Caco-2 (cell line): Measurements from ENCODE around the gene QRFP. TPM values are rescaled to one million over a fixed set of nuclear protein-coding genes. Genes with fewer than 3 reads are reported as not detected.

Experiments used
- BruUV-seq: library from RNA; stranded (reverse); fragments of 400-500 nt; replicated peaks from 2 replicates; lab custom pipeline; 2021; lab: Mats Ljungman, UMichigan
- CTCF ChIA-PET: fragments of 300-600 bp; sonication (Branson Sonifier 250); formaldehyde crosslinking; loops from one replicate; lab custom pipeline; 2022; ENCODE audit warnings: antibody characterized with exemption; lab: Charles Lee
- POLR2A ChIA-PET: fragments of 300-600 bp; sonication (Branson Sonifier 250); formaldehyde crosslinking; loops from one replicate; lab custom pipeline; 2022; ENCODE audit warnings: antibody characterized with exemption; lab: Charles Lee
- DNase-seq, 2 experiments: peaks; one replicate each; pipeline versions ENCODE4 v3.0.0 to v3.0.0-alpha.2; 2020 to 2022
- H3K27me3 ChIP-seq: replicated peaks from 2 replicates; pipeline ENCODE4 v1.6.0; 2011; ENCODE audit warnings: low read length; ENCODE audit not compliant: control insufficient read depth, insufficient read depth
- H3K36me3 ChIP-seq: 2 replicates; pipeline ENCODE4 v1.5.1; 2011; ENCODE audit warnings: low read length; ENCODE audit not compliant: control insufficient read depth, insufficient read depth
- H3K4me1 ChIP-seq: fragments of 250-450 bp; sonication (Bioruptor Pico); 2 replicates; pipeline ENCODE4 v1.5.1; 2020; ENCODE audit warnings: mild to moderate bottlenecking
- H3K4me3 ChIP-seq: 2 replicates; pipeline ENCODE4 v1.5.1; 2011; ENCODE audit warnings: low read depth, mild to moderate bottlenecking, control low read depth, low read length
- H3K9me3 ChIP-seq: fragments of 250-450 bp; sonication (Bioruptor Pico); 2 replicates; pipeline ENCODE4 v1.5.1; 2020; ENCODE audit warnings: mild to moderate bottlenecking, moderate library complexity
- H3K27ac Mint-ChIP-seq: one replicate; pipeline ENCODE4 v1.8.0; 2022; ENCODE audit warnings: mixed read lengths; ENCODE audit not compliant: unreplicated experiment
- H3K27me3 Mint-ChIP-seq: one replicate; pipeline ENCODE4 v1.8.0; 2022; ENCODE audit warnings: mixed read lengths; ENCODE audit not compliant: insufficient read depth, unreplicated experiment
- H3K36me3 Mint-ChIP-seq: one replicate; pipeline ENCODE4 v1.8.0; 2022; ENCODE audit warnings: mild to moderate bottlenecking, mixed read lengths; ENCODE audit not compliant: insufficient read depth, unreplicated experiment
- H3K4me1 Mint-ChIP-seq: one replicate; pipeline ENCODE4 v1.8.0; 2022; ENCODE audit warnings: low read depth, mixed read lengths; ENCODE audit not compliant: unreplicated experiment
- H3K4me3 Mint-ChIP-seq: one replicate; pipeline ENCODE4 v1.8.0; 2022; ENCODE audit warnings: mild to moderate bottlenecking, moderate library complexity, mixed read lengths; ENCODE audit not compliant: unreplicated experiment
- H3K9me3 Mint-ChIP-seq: one replicate; pipeline ENCODE4 v1.8.0; 2022; ENCODE audit warnings: mixed read lengths; ENCODE audit not compliant: unreplicated experiment
- CTCF ChIP-seq, 2 experiments: fragments of 200-600 bp in 1 of 2; IDR thresholded peaks; 1 replicate in 1 of 2; 2 replicates in 1 of 2; pipeline versions ENCODE4 v1.5.1 to v1.8.0; 2011 to 2022; ENCODE audit warnings: antibody characterized with exemption in 1 of 2, control low read depth in 1 of 2, inconsistent platforms in 1 of 2, low read depth in 1 of 2, low read length in 1 of 2, mild to moderate bottlenecking in 1 of 2, moderate library complexity in 1 of 2; ENCODE audit not compliant: insufficient read depth in 1 of 2, severe bottlenecking in 1 of 2, unreplicated experiment in 1 of 2
- intact Hi-C: fragments of 100-400 bp; cut with micrococcal nuclease; formaldehyde crosslinking; loops from one replicate; pipeline ENCODE4 v1.10.0; 2022; ENCODE audit not compliant: unreplicated experiment
- total RNA-seq: library from RNA; stranded (reverse); gene quantifications from 2 replicates; pipeline ENCODE4 v1.2.3, GENCODE V29; 2022

Gene QRFP
- total RNA-seq, 1 experiment from 2014 or later, result not detected

- no TSS peak for BruUV-seq
- Mint-ChIP-seq H3K9me3 (no peaks in the 10 kb centered on the region), H3K27me3 (peaks cover 2% of the 10 kb centered on the region), H3K27ac (no peak overlapping the region), H3K4me3 (no peak overlapping the region), H3K36me3 (no peaks in the 10 kb centered on the region), H3K4me1 (no peaks in the 10 kb centered on the region)
- intact Hi-C loops, result no loop called here
- no peaks in the 10 kb centered on the region for H3K9me3 ChIP-seq
- no peak for TF ChIP-seq CTCF (IDR thresholded peaks at IDR 0.05; ENCODE audit: insufficient read depth in 1 of 2, low read depth in 1 of 2, low read length in 1 of 2, severe bottlenecking in 1 of 2, unreplicated experiment in 1 of 2)
- H3K36me3 ChIP-seq, result no peaks in the 10 kb centered on the region
- DNase-seq, result no peak
- ChIA-PET POLR2A (interaction anchor here (0.5 kb wide), 1 partner anchor 22 kb away, joined by 8 read pairs; no protein-coding TSS in a partner anchor), CTCF (no interaction called here)
- no peaks in the 10 kb centered on the region for H3K4me1 ChIP-seq
- no peaks in the 10 kb centered on the region for H3K27me3 ChIP-seq
- no peak overlapping the region for H3K4me3 ChIP-seq
Measured at GRCh38 chr9:130905902-130906734, 9.5 kb upstream of the QRFP start.

- no TSS peak for BruUV-seq
- CTCF ChIA-PET, result no interaction called here
Measured at GRCh38 chr9:130905125-130905901, 8.7 kb upstream of the QRFP start.

More at GRCh38 chr9:130905125-130905901, 8.7 kb upstream of the QRFP start:
- no peak overlapping the region for H3K4me3 ChIP-seq
- H3K27me3 Mint-ChIP-seq, result peaks cover 2% of the 10 kb centered on the region
- no peaks in the 10 kb centered on the region for H3K36me3 ChIP-seq
- no peaks in the 10 kb centered on the region for H3K27me3 ChIP-seq
- no peak overlapping the region for H3K4me3 Mint-ChIP-seq
- no peaks in the 10 kb centered on the region for H3K4me1 Mint-ChIP-seq
- intact Hi-C loops, result no loop called here
- POLR2A ChIA-PET, result interaction anchor here (0.5 kb wide), 1 partner anchor 23 kb away, joined by 8 read pairs; no protein-coding TSS in a partner anchor
- H3K9me3 Mint-ChIP-seq, result no peaks in the 10 kb centered on the region
- H3K9me3 ChIP-seq, result no peaks in the 10 kb centered on the region
- no peaks in the 10 kb centered on the region for H3K36me3 Mint-ChIP-seq
- no peak for DNase-seq
- H3K27ac Mint-ChIP-seq, result no peak overlapping the region
- no peak for TF ChIP-seq CTCF (IDR thresholded peaks at IDR 0.05; ENCODE audit: insufficient read depth in 1 of 2, low read depth in 1 of 2, low read length in 1 of 2, severe bottlenecking in 1 of 2, unreplicated experiment in 1 of 2)
- no peaks in the 10 kb centered on the region for H3K4me1 ChIP-seq
